ENCODE results near the gene TMEM164.

TMEM164 gene

GRCh38 chrX:110120025-110120424 lies 117.1 kb downstream of the TMEM164 start:
- no peak for TF ChIP-seq CTCF (IDR thresholded peaks at IDR 0.05; ENCODE audit: low read depth, low read length)
- DNase-seq (ENCODE audit: extremely low read depth, low read depth), result no peak

- DNase-seq (ENCODE audit: extremely low read depth, low read depth), result no peak
- no peak for TF ChIP-seq CTCF (IDR thresholded peaks at IDR 0.05; ENCODE audit: low read depth, low read length)
Observed at GRCh38 chrX:110123331-110123782, 120.4 kb downstream of the TMEM164 start.

GRCh38 chrX:110125446-110126162 lies 122.7 kb downstream of the TMEM164 start:
- DNase-seq (ENCODE audit: extremely low read depth, low read depth), result no peak
- peak; percentile 22 for TF ChIP-seq CTCF (IDR thresholded peaks at IDR 0.05; ENCODE audit: low read depth, low read length)

DNA sequence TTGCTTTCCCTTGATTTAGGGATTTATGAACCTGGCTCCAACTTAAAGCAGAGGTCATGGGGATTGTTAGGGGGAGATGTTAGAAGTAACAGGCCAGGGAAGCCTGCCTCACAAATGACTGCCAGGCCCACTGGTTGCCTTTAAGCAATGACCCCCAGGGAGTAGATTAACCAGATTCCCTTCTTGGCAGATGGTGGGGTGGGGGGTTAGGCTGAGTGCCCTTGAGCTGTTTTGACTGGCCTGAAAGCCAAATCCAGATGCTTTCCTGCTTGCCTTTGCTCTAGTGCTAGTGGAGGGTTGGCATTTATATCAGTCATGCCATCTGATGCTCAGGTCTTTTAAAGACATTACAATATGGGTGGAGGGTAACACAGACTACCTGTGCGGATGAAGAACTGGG lies 128.1 kb downstream of the TMEM164 start:
- DNase-seq (ENCODE audit: extremely low read depth, low read depth), result no peak
- no peak for TF ChIP-seq CTCF (IDR thresholded peaks at IDR 0.05; ENCODE audit: low read depth, low read length)

DNA sequence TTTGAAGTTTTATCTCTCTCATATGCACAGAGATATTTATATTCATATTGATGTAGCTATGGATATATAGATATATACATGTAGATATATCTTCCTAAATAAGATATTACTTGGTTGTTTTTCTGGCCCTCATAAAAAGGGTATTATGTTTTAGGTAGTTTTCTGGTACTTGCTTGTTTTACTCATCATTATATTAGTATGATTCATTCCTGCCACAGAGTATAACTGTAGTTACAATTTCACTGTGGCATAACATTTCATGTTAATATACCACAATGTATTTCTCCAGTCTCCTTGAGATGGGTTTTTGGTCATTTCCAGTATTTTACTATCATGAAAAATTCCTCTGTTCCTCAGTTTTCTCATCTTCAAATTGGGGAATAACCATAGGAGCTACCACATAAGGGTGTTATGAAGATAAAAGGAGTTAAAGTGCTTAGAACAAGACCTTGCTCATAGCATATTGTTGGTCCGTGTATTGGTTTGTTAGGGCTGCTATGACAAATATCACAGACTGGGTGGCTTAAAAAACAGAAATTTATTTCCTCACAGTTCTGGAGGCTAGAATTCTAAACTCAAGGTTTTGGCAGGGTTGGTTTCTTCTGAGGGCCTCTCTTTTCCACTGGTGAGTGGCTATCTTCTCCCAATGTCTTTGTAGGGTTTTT lies 129.7 kb downstream of the TMEM164 start:
- no peak for DNase-seq (ENCODE audit: extremely low read depth, low read depth)

GRCh38 chrX:110133735-110134370 lies 130.9 kb downstream of the TMEM164 start:
- no peak for TF ChIP-seq CTCF (IDR thresholded peaks at IDR 0.05; ENCODE audit: low read depth, low read length)
- no peak for DNase-seq (ENCODE audit: extremely low read depth, low read depth)

More for the DNA sequence above, 129.7 kb downstream of the TMEM164 start:
- TF ChIP-seq CTCF (IDR thresholded peaks at IDR 0.05; ENCODE audit: low read depth, low read length), result no peak

DNA sequence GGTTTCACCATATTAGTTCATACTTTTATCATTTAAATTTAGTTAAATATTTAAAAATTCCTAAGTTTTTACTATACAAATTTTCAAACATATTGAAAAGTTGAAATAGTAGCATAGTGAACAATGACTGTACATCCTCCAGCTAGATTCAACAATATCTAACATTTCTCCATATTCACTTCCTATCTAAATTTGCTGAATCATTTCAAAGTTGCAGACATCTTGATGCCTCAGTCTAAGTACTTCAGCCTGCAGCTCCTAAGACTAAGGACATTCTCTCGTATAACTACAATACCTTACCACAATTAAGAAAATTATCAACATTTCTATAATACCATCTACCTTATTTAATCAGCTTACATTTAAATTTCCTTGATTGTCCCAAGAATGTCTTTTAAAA lies 132.7 kb downstream of the TMEM164 start:
- DNase-seq (ENCODE audit: extremely low read depth, low read depth), result no peak
- TF ChIP-seq CTCF (IDR thresholded peaks at IDR 0.05; ENCODE audit: low read depth, low read length), result no peak

All from AG09319 (cell line).